ENCODE data around the gene GPR34.
"Not testable (repeated sequence)": the region's sequence is repeated elsewhere in the genome, so short reads cannot be mapped to it uniquely, and the experiment has no call there.

GPR34 gene

GRCh38 chrX:41707218-41707617 lies 18.4 kb downstream of the GPR34 start:
- TF ChIP-seq CTCF (IDR thresholded peaks at IDR 0.05; ENCODE audit: insufficient read depth, low read depth, low read length, missing control alignments): no peak
- DNase-seq (ENCODE audit: low read depth): no peak

GRCh38 chrX:41708486-41708885 lies 19.7 kb downstream of the GPR34 start:
- H3K4me3 ChIP-seq (ENCODE audit: low read depth, low read length): no peak overlapping the region
- DNase-seq (ENCODE audit: low read depth): no peak
- TF ChIP-seq CTCF (IDR thresholded peaks at IDR 0.05; ENCODE audit: insufficient read depth, low read depth, low read length, missing control alignments): no peak

More at GRCh38 chrX:41707218-41707617, 18.4 kb downstream of the GPR34 start:
- H3K4me3 ChIP-seq (ENCODE audit: low read depth, low read length): no peak overlapping the region

GRCh38 chrX:41711021-41711667 lies 22.4 kb downstream of the GPR34 start:
- TF ChIP-seq CTCF (IDR thresholded peaks at IDR 0.05; ENCODE audit: insufficient read depth, low read depth, low read length, missing control alignments): no peak
- no peak for DNase-seq (ENCODE audit: low read depth)
- no peak overlapping the region for H3K4me3 ChIP-seq (ENCODE audit: low read depth, low read length)

GRCh38 chrX:41716222-41716621 lies 27.4 kb downstream of the GPR34 start:
- no peak overlapping the region for H3K4me3 ChIP-seq (ENCODE audit: low read depth, low read length)
- no peak for TF ChIP-seq CTCF (IDR thresholded peaks at IDR 0.05; ENCODE audit: insufficient read depth, low read depth, low read length, missing control alignments)
- no peak for DNase-seq (ENCODE audit: low read depth)

- DNase-seq (ENCODE audit: low read depth): no peak
- no peak overlapping the region for H3K4me3 ChIP-seq (ENCODE audit: low read depth, low read length)
- TF ChIP-seq CTCF (IDR thresholded peaks at IDR 0.05; ENCODE audit: insufficient read depth, low read depth, low read length, missing control alignments): no peak
These were observed 28.1 kb downstream of the GPR34 start for GRCh38 chrX:41716767-41717473.

- H3K4me3 ChIP-seq (ENCODE audit: low read depth, low read length): no peak overlapping the region
- no peak for DNase-seq (ENCODE audit: low read depth)
- no peak for TF ChIP-seq CTCF (IDR thresholded peaks at IDR 0.05; ENCODE audit: insufficient read depth, low read depth, low read length, missing control alignments)
These were observed 29.9 kb downstream of the GPR34 start for GRCh38 chrX:41718481-41719235.

GRCh38 chrX:41719610-41720009 lies 30.8 kb downstream of the GPR34 start:
- DNase-seq (ENCODE audit: low read depth); H3K4me3 ChIP-seq (ENCODE audit: low read depth, low read length): not testable (repeated sequence)

Measured in GM12865 (cell line).